SK-N-SH treated with all-trans-retinoic acid at 6 μM for 48 hours (cell line): Measurements from ENCODE around the gene DLX6.

Experiments used
- ARNTL ChIP-seq: fragments of 450-650 bp; formaldehyde crosslinking; IDR thresholded peaks from 2 replicates; pipeline ENCODE4 v1.5.0; 2020; ENCODE audit warnings: low read depth, mild to moderate bottlenecking, moderate library complexity, borderline replicate concordance
- BACH2 ChIP-seq: fragments of 250-450 bp; sonication (Bioruptor Pico); IDR thresholded peaks from 2 replicates; pipeline ENCODE4 v1.9.0; 2021; ENCODE audit warnings: mild to moderate bottlenecking, borderline replicate concordance
- GLIS3 ChIP-seq: fragments of 250-450 bp; sonication (Bioruptor Pico); IDR thresholded peaks from 2 replicates; pipeline ENCODE4 v1.5.0; 2020; ENCODE audit warnings: mild to moderate bottlenecking, moderate library complexity
- ISL1 ChIP-seq: fragments of 250-450 bp; sonication (Bioruptor Pico); IDR thresholded peaks from 2 replicates; pipeline ENCODE4 v2.1.2; 2022; ENCODE audit warnings: mild to moderate bottlenecking, moderate library complexity
- OSR1 ChIP-seq: fragments of 250-450 bp; sonication (Bioruptor Pico); IDR thresholded peaks from 2 replicates; pipeline ENCODE4 v1.8.0; 2022; ENCODE audit warnings: moderate library complexity, mild to moderate bottlenecking, inconsistent platforms
- PATZ1 ChIP-seq: fragments of 250-450 bp; sonication (Bioruptor Pico); IDR thresholded peaks from 2 replicates; pipeline ENCODE4 v1.8.0; 2020; ENCODE audit warnings: mild to moderate bottlenecking, moderate library complexity, borderline replicate concordance
- TCF4 ChIP-seq: fragments of 250-450 bp; sonication (Bioruptor Pico); IDR thresholded peaks from 2 replicates; pipeline ENCODE4 v1.8.0; 2021; ENCODE audit warnings: mild to moderate bottlenecking, moderate library complexity, borderline replicate concordance
- TOX ChIP-seq: fragments of 250-450 bp; sonication (Bioruptor Pico); IDR thresholded peaks from 2 replicates; pipeline ENCODE4 v1.8.0; 2021; ENCODE audit warnings: mild to moderate bottlenecking, moderate library complexity, borderline replicate concordance
- TSHZ2 ChIP-seq: fragments of 250-450 bp; sonication (Bioruptor Pico); IDR thresholded peaks from 2 replicates; pipeline ENCODE4 v1.5.0; 2020; ENCODE audit warnings: mild to moderate bottlenecking, moderate library complexity
- ZC3H10 ChIP-seq: fragments of 250-450 bp; sonication (Bioruptor Pico); IDR thresholded peaks from 2 replicates; pipeline ENCODE4 v1.5.1; 2021; ENCODE audit warnings: mild to moderate bottlenecking, moderate library complexity
- ZFP3 ChIP-seq: fragments of 250-450 bp; sonication (Bioruptor Pico); IDR thresholded peaks from 2 replicates; pipeline ENCODE4 v1.5.0; 2020; ENCODE audit warnings: mild to moderate bottlenecking, moderate library complexity
- ZFP30 ChIP-seq: fragments of 450-650 bp; formaldehyde crosslinking; IDR thresholded peaks from 2 replicates; pipeline ENCODE4 v1.5.0; 2022; ENCODE audit warnings: mild to moderate bottlenecking, moderate library complexity
- ZNF8 ChIP-seq: fragments of 450-650 bp; formaldehyde crosslinking; IDR thresholded peaks from 2 replicates; pipeline ENCODE4 v1.5.0; 2020; ENCODE audit warnings: mild to moderate bottlenecking, moderate library complexity
- TF ChIP-seq, protein P1 (sequence below): fragments of 250-450 bp; sonication (Bioruptor Pico); IDR thresholded peaks from 2 replicates; pipeline ENCODE4 v1.5.1; 2020; ENCODE audit warnings: low read depth, mild to moderate bottlenecking, moderate library complexity

GRCh38 chr7:96989241-96989858 is 16.0 kb upstream of the DLX6 start:
- TF ChIP-seq TCF4 (CRISPR knock-in tag) (no peak), ZC3H10 (CRISPR knock-in tag) (no peak), PATZ1 (CRISPR knock-in tag) (no peak), BACH2 (CRISPR knock-in tag) (no peak), ZFP30 (no peak), TSHZ2 (CRISPR knock-in tag) (no peak), ZNF8 (CRISPR knock-in tag) (no peak), GLIS3 (CRISPR knock-in tag) (no peak), ISL1 (CRISPR knock-in tag) (no peak), ZFP3 (CRISPR knock-in tag) (no peak), OSR1 (CRISPR knock-in tag) (no peak), TOX (CRISPR knock-in tag) (no peak), ARNTL (CRISPR knock-in tag) (no peak)
- TF ChIP-seq, protein P1, sequence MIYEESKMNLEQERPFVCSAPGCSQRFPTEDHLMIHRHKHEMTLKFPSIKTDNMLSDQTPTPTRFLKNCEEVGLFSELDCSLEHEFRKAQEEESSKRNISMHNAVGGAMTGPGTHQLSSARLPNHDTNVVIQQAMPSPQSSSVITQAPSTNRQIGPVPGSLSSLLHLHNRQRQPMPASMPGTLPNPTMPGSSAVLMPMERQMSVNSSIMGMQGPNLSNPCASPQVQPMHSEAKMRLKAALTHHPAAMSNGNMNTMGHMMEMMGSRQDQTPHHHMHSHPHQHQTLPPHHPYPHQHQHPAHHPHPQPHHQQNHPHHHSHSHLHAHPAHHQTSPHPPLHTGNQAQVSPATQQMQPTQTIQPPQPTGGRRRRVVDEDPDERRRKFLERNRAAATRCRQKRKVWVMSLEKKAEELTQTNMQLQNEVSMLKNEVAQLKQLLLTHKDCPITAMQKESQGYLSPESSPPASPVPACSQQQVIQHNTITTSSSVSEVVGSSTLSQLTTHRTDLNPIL = no peak
